SK-N-SH (cell line): ENCODE measurements around the gene FOXRED1. TPM values are rescaled to one million over a fixed set of nuclear protein-coding genes. Genes with fewer than 3 reads are reported as not detected.
"Not testable (repeated sequence)": the region's sequence is repeated elsewhere in the genome, so short reads cannot be mapped to it uniquely, and the experiment has no call there.

Experiments
- CTCF ChIA-PET: fragments of 300-600, 350-600 bp; formaldehyde crosslinking; extraction: SDS; loops from one replicate; lab custom pipeline; 2021; lab: Yijun Ruan, JAX
- POLR2A ChIA-PET: fragments of 350-600 bp; sonication (Branson Sonifier 250); formaldehyde crosslinking; extraction: SDS; loops from one replicate; lab custom pipeline; 2020; ENCODE audit warnings: antibody characterized with exemption, inconsistent platforms; lab: Yijun Ruan, JAX
- DNase-seq: peaks from one replicate; pipeline ENCODE4 v3.0.0; 2012
- H2AFZ ChIP-seq: fragments of 200-600 bp; sonication (generic); 2 replicates; pipeline ENCODE4 v1.8.1; 2016; ENCODE audit warnings: antibody characterized with exemption, mild to moderate bottlenecking, low read depth
- H3F3A ChIP-seq: fragments of 200-600 bp; sonication (generic); replicated peaks from 2 replicates; pipeline ENCODE3; 2016; ENCODE audit warnings: antibody characterized with exemption, mild to moderate bottlenecking; ENCODE audit not compliant: insufficient read depth
- H3K27ac ChIP-seq, 2 experiments: fragments of 200-500 bp in 1 of 2; fragments of 200-600 bp in 1 of 2; sonication (Bioruptor generic) in 1 of 2; sonication (generic), shearing (Covaris generic) in 1 of 2; 2 replicates each; pipeline versions ENCODE4 v1.5.1 to v1.6.1; 2014 to 2016; ENCODE audit warnings: low read depth in 2 of 2, inconsistent platforms in 1 of 2, low read length in 1 of 2, mild to moderate bottlenecking in 1 of 2, mixed read lengths in 1 of 2
- H3K27me3 ChIP-seq: fragments of 200-600 bp; sonication (generic), shearing (Covaris generic); 2 replicates; pipeline ENCODE4 v1.6.1; 2016; ENCODE audit warnings: mixed run types; ENCODE audit not compliant: insufficient read depth
- H3K36me3 ChIP-seq, 2 experiments: fragments of 200-500 bp in 1 of 2; fragments of 200-600 bp in 1 of 2; sonication (Bioruptor generic) in 1 of 2; sonication (generic) in 1 of 2; replicated peaks in 1 of 2; 2 replicates each; pipeline versions ENCODE3 to v1.5.1; 2014 to 2016; ENCODE audit warnings: low read length in 1 of 2, mild to moderate bottlenecking in 1 of 2; ENCODE audit not compliant: insufficient read depth in 2 of 2, control insufficient read depth in 1 of 2
- H3K4me1 ChIP-seq, 2 experiments: fragments of 200-500 bp in 1 of 2; fragments of 200-600 bp in 1 of 2; sonication (Bioruptor generic) in 1 of 2; sonication (generic), shearing (Covaris generic) in 1 of 2; 2 replicates each; pipeline versions ENCODE4 v1.5.1 to v1.6.1; 2014 to 2016; ENCODE audit warnings: low read depth in 1 of 2, low read length in 1 of 2, mixed run types in 1 of 2; ENCODE audit not compliant: insufficient read depth in 2 of 2, control insufficient read depth in 1 of 2
- H3K4me2 ChIP-seq: fragments of 200-600 bp; sonication (generic), shearing (Covaris generic); 2 replicates; pipeline ENCODE4 v1.6.1; 2017; ENCODE audit warnings: mixed run types
- H3K4me3 ChIP-seq, 2 experiments: fragments of 200-500 bp in 1 of 2; fragments of 200-600 bp in 1 of 2; sonication (Bioruptor generic) in 1 of 2; sonication (generic), shearing (Covaris generic) in 1 of 2; 2 replicates each; pipeline versions ENCODE4 v1.5.1 to v1.8.1; 2014 to 2016; ENCODE audit warnings: low read depth in 2 of 2, inconsistent platforms in 1 of 2, low read length in 1 of 2, mild to moderate bottlenecking in 1 of 2, mixed read lengths in 1 of 2, moderate library complexity in 1 of 2
- H3K79me2 ChIP-seq: fragments of 200-600 bp; sonication (generic); 2 replicates; pipeline ENCODE4 v1.8.1; 2017; ENCODE audit warnings: mild to moderate bottlenecking; ENCODE audit not compliant: insufficient read depth
- H3K9ac ChIP-seq: fragments of 200-600 bp; sonication (generic); 2 replicates; pipeline ENCODE4 v1.6.1; 2017; ENCODE audit warnings: mixed run types
- H3K9me2 ChIP-seq: fragments of 200-600 bp; sonication (generic); 2 replicates; pipeline ENCODE4 v1.6.1; 2017; ENCODE audit warnings: mixed run types
- H3K9me3 ChIP-seq: fragments of 200-600 bp; sonication (generic); 2 replicates; pipeline ENCODE4 v1.6.1; 2017; ENCODE audit warnings: mixed run types, mild to moderate bottlenecking, moderate library complexity
- H4K20me1 ChIP-seq: fragments of 200-600 bp; sonication (generic); 2 replicates; pipeline ENCODE4 v1.6.1; 2017; ENCODE audit warnings: mild to moderate bottlenecking, mixed run types; ENCODE audit not compliant: insufficient read depth
- EZH2phosphoT487 ChIP-seq: fragments of 200-600 bp; sonication (generic); IDR thresholded peaks from 2 replicates; pipeline ENCODE4 v1.6.1; 2017; ENCODE audit warnings: low read depth, mixed run types, mild to moderate bottlenecking, antibody characterized with exemption, moderate library complexity, borderline replicate concordance
- FOSL2 ChIP-seq: IDR thresholded peaks from 2 replicates; pipeline ENCODE4 v1.4.0; 2012; ENCODE audit warnings: low read depth, mild to moderate bottlenecking, moderate library complexity, borderline replicate concordance
- GABPA ChIP-seq: IDR thresholded peaks from 2 replicates; pipeline ENCODE4 v1.4.0; 2012; ENCODE audit warnings: low read depth, mild to moderate bottlenecking
- IRF3 ChIP-seq: fragments of 150-350 bp; IDR thresholded peaks from 2 replicates; pipeline ENCODE4 v1.6.1; 2016; ENCODE audit warnings: mild to moderate bottlenecking, low read depth, low read length
- NFIC ChIP-seq: IDR thresholded peaks from 2 replicates; pipeline ENCODE4 v1.4.0; 2012; ENCODE audit warnings: borderline replicate concordance
- NRF1 ChIP-seq: IDR thresholded peaks from 2 replicates; pipeline ENCODE4 v1.6.1; 2012; ENCODE audit warnings: low read depth, mild to moderate bottlenecking, low read length
- PBX3 ChIP-seq: IDR thresholded peaks from 2 replicates; pipeline ENCODE4; 2012
- POLR2AphosphoS5 ChIP-seq: IDR thresholded peaks from 2 replicates; pipeline ENCODE4 v1.6.1; 2012; ENCODE audit warnings: low read depth, low read length
- RAD21 ChIP-seq: IDR thresholded peaks from 2 replicates; pipeline ENCODE4 v1.6.1; 2012; ENCODE audit warnings: mild to moderate bottlenecking, low read length
- REST ChIP-seq: IDR thresholded peaks from 2 replicates; pipeline ENCODE4 v1.6.1; 2012; ENCODE audit warnings: mild to moderate bottlenecking, low read depth, low read length, moderate library complexity
- RXRA ChIP-seq: IDR thresholded peaks from 2 replicates; pipeline ENCODE4 v1.4.0; 2012; ENCODE audit warnings: low read depth, mild to moderate bottlenecking, borderline replicate concordance
- SIN3A ChIP-seq: IDR thresholded peaks from 2 replicates; pipeline ENCODE4 v1.6.1; 2012; ENCODE audit warnings: low read depth, mild to moderate bottlenecking, low read length, moderate library complexity, borderline replicate concordance
- TAF1 ChIP-seq: IDR thresholded peaks from 2 replicates; pipeline ENCODE4 v1.6.1; 2012; ENCODE audit warnings: low read depth, mild to moderate bottlenecking, low read length, moderate library complexity, borderline replicate concordance
- TCF12 ChIP-seq: IDR thresholded peaks from 2 replicates; pipeline ENCODE4 v1.4.0; 2012
- TEAD4 ChIP-seq: IDR thresholded peaks from 2 replicates; pipeline ENCODE4 v1.4.0; 2012; ENCODE audit warnings: mild to moderate bottlenecking, borderline replicate concordance; ENCODE audit not compliant: insufficient read depth
- USF1 ChIP-seq: IDR thresholded peaks from 2 replicates; pipeline ENCODE4 v1.4.0; 2012; ENCODE audit warnings: low read depth, borderline replicate concordance
- USF2 ChIP-seq: fragments of 150-350 bp; IDR thresholded peaks from 2 replicates; pipeline ENCODE4 v1.6.1; 2017; ENCODE audit warnings: antibody characterized with exemption, low read length, low read depth, borderline replicate concordance
- WGBS: methylation state at CpG from one replicate; pipeline ENCODE4 v1.1.6; 2017; ENCODE audit warnings: low lambda C conversion rate; 5-methylcytosine and 5-hydroxymethylcytosine counted together
- polyA plus RNA-seq, 3 experiments: library from polyadenylated mRNA; depleted of rRNA; stranded (reverse); fragments of >200 nt; gene quantifications; 2 replicates each; pipeline ENCODE4 v1.2.3, GENCODE V29; 2012

FOXRED1 gene
- polyA plus RNA-seq, 1 of the 3 experiments (the other 2 are of a cell fraction), result 35.2 TPM

- no peak for TF ChIP-seq REST
- no peak for TF ChIP-seq POLR2AphosphoS5
- TF ChIP-seq PBX3, result no peak
- TF ChIP-seq, all 33 proteins: peak for 0
Measured at GRCh38 chr11:126253265-126253664, 15.7 kb upstream of the FOXRED1 start (continued).

GRCh38 chr11:126254819-126255218 lies 14.1 kb upstream of the FOXRED1 start:
- Histone ChIP-seq H3K9me2 (no peaks in the 10 kb centered on the region), H3K27ac (no peak overlapping the region), H3K27me3 (no peaks in the 10 kb centered on the region), H3K4me1 (peaks cover 3 to 8% of the 10 kb centered on the region in 2 experiments; a peak in 3 of 4 replicates), H3K4me2 (no peak overlapping the region), H4K20me1 (no peaks in the 10 kb centered on the region), H2AFZ (no peak overlapping the region), H3F3A (peaks cover 18% of the 10 kb centered on the region), H3K9ac (no peak overlapping the region), H3K4me3 (no peak overlapping the region), H3K79me2 (no peaks in the 10 kb centered on the region), H3K9me3 (no peaks in the 10 kb centered on the region), H3K36me3 (peaks cover 15 to 34% of the 10 kb centered on the region in 2 experiments)
- no peak for TF ChIP-seq FOSL2
- no peak for TF ChIP-seq GABPA
- no peak for TF ChIP-seq SIN3A
- TF ChIP-seq RAD21, result no peak
- no peak for TF ChIP-seq USF1
- TF ChIP-seq EZH2phosphoT487, result no peak
- TF ChIP-seq IRF3, result no peak
- no peak for TF ChIP-seq RXRA
- TF ChIP-seq NFIC, result no peak
- TF ChIP-seq TCF12, result no peak
- no peak for TF ChIP-seq TAF1
- no peak for TF ChIP-seq USF2
- no peak for TF ChIP-seq NRF1
- TF ChIP-seq TEAD4, result no peak
- DNase-seq, result no peak
- WGBS, result 94% methylated on average over 1 of the region's 1 CpG
- CTCF ChIA-PET, result no interaction called here
- POLR2A ChIA-PET, result no interaction called here

- H3K27me3 ChIP-seq, H4K20me1 ChIP-seq, DNase-seq, H3K4me2 ChIP-seq, H3K79me2 ChIP-seq, H3K9me2 ChIP-seq, POLR2A ChIA-PET, H3K4me3 ChIP-seq, H3K9me3 ChIP-seq, H2AFZ ChIP-seq, H3K27ac ChIP-seq, H3K4me1 ChIP-seq, H3K9ac ChIP-seq, CTCF ChIA-PET: not testable (repeated sequence)
- peaks cover 16 to 34% of the 10 kb centered on the region in 2 experiments for H3K36me3 ChIP-seq
- peaks cover 20% of the 10 kb centered on the region for H3F3A ChIP-seq
- WGBS, result 95% methylated on average over 5 of the region's 5 CpGs
Measured at GRCh38 chr11:126255507-126255906, 13.4 kb upstream of the FOXRED1 start.
